Uterus (tissue), 2 donors: ENCODE data around the gene PSEN2.

Source experiments
- CTCF ChIP-seq, 4 experiments: fragments of 200-600 bp in 2 of 4; fragments of 450-650 bp in 2 of 4; sonication (generic) in 2 of 4; IDR thresholded peaks; one replicate each; pipeline ENCODE4 v1.5.1; 2016 to 2019; ENCODE audit warnings: antibody characterized with exemption in 4 of 4, mild to moderate bottlenecking in 2 of 4, moderate library complexity in 1 of 4
- POLR2A ChIP-seq, 2 donors: fragments of 450-650 bp; IDR thresholded peaks; one replicate each; pipeline ENCODE4 v1.6.1; 2016; ENCODE audit warnings: antibody characterized with exemption in 2 of 2, mild to moderate bottlenecking in 1 of 2, moderate library complexity in 1 of 2

GRCh38 chr1:226829105-226829504, 41.3 kb upstream of the PSEN2 start:
- TF ChIP-seq CTCF (IDR thresholded peaks at IDR 0.05) (no peak), POLR2A (IDR thresholded peaks at IDR 0.05) (no peak)
